Uterus (tissue), 2 donors: ENCODE results near the gene STX18.

Source experiments
- POLR2A ChIP-seq, 2 donors: fragments of 450-650 bp; IDR thresholded peaks; one replicate each; pipeline ENCODE4 v1.6.1; 2016; ENCODE audit warnings: antibody characterized with exemption in 2 of 2, mild to moderate bottlenecking in 1 of 2, moderate library complexity in 1 of 2
- TF ChIP-seq, protein P1 (sequence below), 4 experiments: fragments of 200-600 bp in 2 of 4; fragments of 450-650 bp in 2 of 4; sonication (generic) in 2 of 4; IDR thresholded peaks; one replicate each; pipeline ENCODE4 v1.5.1; 2016 to 2019; ENCODE audit warnings: antibody characterized with exemption in 4 of 4, mild to moderate bottlenecking in 2 of 4, moderate library complexity in 1 of 4

DNA sequence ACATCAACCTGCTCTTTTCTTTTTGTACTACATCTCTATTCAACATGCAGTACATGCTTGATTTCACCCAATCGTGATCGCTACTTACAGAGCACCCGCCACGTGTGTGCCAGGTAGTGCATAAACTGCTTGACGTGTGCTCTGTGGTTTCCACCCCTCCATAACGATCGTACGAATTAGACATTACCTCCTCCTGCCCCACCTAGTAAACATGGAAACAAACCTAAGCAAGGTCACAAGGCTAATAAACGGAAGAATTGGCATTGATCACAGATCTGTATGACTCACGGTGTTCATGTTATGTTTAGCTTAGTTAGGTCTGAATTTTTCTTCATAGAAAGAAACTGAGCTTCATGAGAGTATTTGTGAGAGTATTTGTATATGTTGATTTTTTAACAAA is 64.1 kb downstream of the STX18 start:
- TF ChIP-seq, protein P1, sequence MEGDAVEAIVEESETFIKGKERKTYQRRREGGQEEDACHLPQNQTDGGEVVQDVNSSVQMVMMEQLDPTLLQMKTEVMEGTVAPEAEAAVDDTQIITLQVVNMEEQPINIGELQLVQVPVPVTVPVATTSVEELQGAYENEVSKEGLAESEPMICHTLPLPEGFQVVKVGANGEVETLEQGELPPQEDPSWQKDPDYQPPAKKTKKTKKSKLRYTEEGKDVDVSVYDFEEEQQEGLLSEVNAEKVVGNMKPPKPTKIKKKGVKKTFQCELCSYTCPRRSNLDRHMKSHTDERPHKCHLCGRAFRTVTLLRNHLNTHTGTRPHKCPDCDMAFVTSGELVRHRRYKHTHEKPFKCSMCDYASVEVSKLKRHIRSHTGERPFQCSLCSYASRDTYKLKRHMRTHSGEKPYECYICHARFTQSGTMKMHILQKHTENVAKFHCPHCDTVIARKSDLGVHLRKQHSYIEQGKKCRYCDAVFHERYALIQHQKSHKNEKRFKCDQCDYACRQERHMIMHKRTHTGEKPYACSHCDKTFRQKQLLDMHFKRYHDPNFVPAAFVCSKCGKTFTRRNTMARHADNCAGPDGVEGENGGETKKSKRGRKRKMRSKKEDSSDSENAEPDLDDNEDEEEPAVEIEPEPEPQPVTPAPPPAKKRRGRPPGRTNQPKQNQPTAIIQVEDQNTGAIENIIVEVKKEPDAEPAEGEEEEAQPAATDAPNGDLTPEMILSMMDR (IDR thresholded peaks at IDR 0.05): no peak
- TF ChIP-seq POLR2A (IDR thresholded peaks at IDR 0.05): no peak
